Neural crest cell (in vitro differentiated cells): ENCODE measurements around the gene EPPIN. TPM values are rescaled to one million over a fixed set of nuclear protein-coding genes. Genes with fewer than 3 reads are reported as not detected.

Experiments
- DNase-seq: peaks from one replicate; pipeline ENCODE4 v3.0.0; 2021; ENCODE audit warnings: low read depth, mixed read lengths, low spot score
- H3K27ac Mint-ChIP-seq: one replicate; pipeline ENCODE4 v1.8.0; 2021; ENCODE audit warnings: mild to moderate bottlenecking, mixed read lengths; ENCODE audit not compliant: unreplicated experiment
- H3K27me3 Mint-ChIP-seq: 2 replicates; pipeline ENCODE4 v1.8.0; 2021; ENCODE audit warnings: low read depth, mild to moderate bottlenecking, mixed read lengths
- H3K36me3 Mint-ChIP-seq: 2 replicates; pipeline ENCODE4 v1.8.0; 2021; ENCODE audit warnings: low read depth, mild to moderate bottlenecking, mixed read lengths
- H3K4me1 Mint-ChIP-seq: 2 replicates; pipeline ENCODE4 v1.8.0; 2021; ENCODE audit warnings: mixed read lengths
- H3K4me3 Mint-ChIP-seq: one replicate; pipeline ENCODE4 v1.8.0; 2021; ENCODE audit warnings: mild to moderate bottlenecking, mixed read lengths
- H3K9me3 Mint-ChIP-seq: 2 replicates; pipeline ENCODE4 v1.8.0; 2021; ENCODE audit warnings: mixed read lengths
- CTCF ChIP-seq: fragments of 200-600 bp; sonication (generic); conservative IDR thresholded peaks from 2 replicates; pipeline ENCODE4 v1.5.0; 2021; ENCODE audit warnings: antibody characterized with exemption, mild to moderate bottlenecking
- total RNA-seq: library from RNA; stranded (reverse); gene quantifications from 2 replicates; pipeline ENCODE4 v1.2.1, GENCODE V29; 2021

Gene EPPIN
- total RNA-seq, 1 donor from 2014 or later, result not detected

GRCh38 chr20:45503403-45503802, 43.8 kb downstream of the EPPIN start:
- H3K4me3 Mint-ChIP-seq, result no peak overlapping the region
- TF ChIP-seq CTCF, result no peak
- no peak overlapping the region for H3K27ac Mint-ChIP-seq
- no peaks in the 10 kb centered on the region for H3K4me1 Mint-ChIP-seq
- no peak for DNase-seq
- no peaks in the 10 kb centered on the region for H3K36me3 Mint-ChIP-seq
- H3K27me3 Mint-ChIP-seq, result peaks cover 51% of the 10 kb centered on the region
- H3K9me3 Mint-ChIP-seq, result no peaks in the 10 kb centered on the region

GRCh38 chr20:45502561-45502960, 44.6 kb downstream of the EPPIN start:
- DNase-seq, result no peak
- Mint-ChIP-seq H3K27me3 (peaks cover 45% of the 10 kb centered on the region), H3K27ac (no peak overlapping the region), H3K4me1 (no peaks in the 10 kb centered on the region), H3K36me3 (no peaks in the 10 kb centered on the region), H3K4me3 (no peak overlapping the region), H3K9me3 (no peaks in the 10 kb centered on the region)
- no peak for TF ChIP-seq CTCF

- no peaks in the 10 kb centered on the region for H3K4me1 Mint-ChIP-seq
- peaks cover 43% of the 10 kb centered on the region for H3K27me3 Mint-ChIP-seq
- DNase-seq, result no peak
- no peak overlapping the region for H3K4me3 Mint-ChIP-seq
- no peaks in the 10 kb centered on the region for H3K36me3 Mint-ChIP-seq
- no peak for TF ChIP-seq CTCF
- no peak overlapping the region for H3K27ac Mint-ChIP-seq
- no peaks in the 10 kb centered on the region for H3K9me3 Mint-ChIP-seq
Measured at GRCh38 chr20:45501600-45501999, 45.6 kb downstream of the EPPIN start.

- no peaks in the 10 kb centered on the region for H3K9me3 Mint-ChIP-seq
- TF ChIP-seq CTCF, result no peak
- H3K27me3 Mint-ChIP-seq, result peaks cover 40% of the 10 kb centered on the region
Measured at GRCh38 chr20:45500022-45500421, 47.2 kb downstream of the EPPIN start.

GRCh38 chr20:45497971-45498494, 49.2 kb downstream of the EPPIN start:
- Mint-ChIP-seq H3K9me3 (no peaks in the 10 kb centered on the region), H3K4me1 (no peaks in the 10 kb centered on the region), H3K36me3 (no peaks in the 10 kb centered on the region), H3K27ac (no peak overlapping the region), H3K27me3 (peaks cover 35% of the 10 kb centered on the region), H3K4me3 (no peak overlapping the region)
- TF ChIP-seq CTCF, result no peak
- DNase-seq, result no peak

More at GRCh38 chr20:45500022-45500421, 47.2 kb downstream of the EPPIN start:
- H3K4me3 Mint-ChIP-seq, result no peak overlapping the region
- no peak overlapping the region for H3K27ac Mint-ChIP-seq
- no peak for DNase-seq
- H3K36me3 Mint-ChIP-seq, result no peaks in the 10 kb centered on the region
- H3K4me1 Mint-ChIP-seq, result no peaks in the 10 kb centered on the region

GRCh38 chr20:45496166-45496565, 51.0 kb downstream of the EPPIN start:
- no peak overlapping the region for H3K27ac Mint-ChIP-seq
- no peaks in the 10 kb centered on the region for H3K36me3 Mint-ChIP-seq
- no peaks in the 10 kb centered on the region for H3K9me3 Mint-ChIP-seq
- DNase-seq, result no peak
- H3K27me3 Mint-ChIP-seq, result peaks cover 27% of the 10 kb centered on the region
- TF ChIP-seq CTCF, result no peak
- no peak overlapping the region for H3K4me3 Mint-ChIP-seq
- H3K4me1 Mint-ChIP-seq, result no peaks in the 10 kb centered on the region
